Vagina (tissue), 2 donors: ENCODE measurements around the gene CCR6. TPM values are rescaled to one million over a fixed set of nuclear protein-coding genes. Genes with fewer than 3 reads are reported as not detected.
A peak's percentile ranks its signal among the peaks of the same experiment; 100 is the strongest.

Source experiments
- DNase-seq, 2 donors: peaks; one replicate each; pipeline ENCODE4 v3.0.0-alpha.2; 2017; ENCODE audit errors: extremely low spot score in 2 of 2
- H3K27ac ChIP-seq: fragments of 200-600 bp; sonication (generic); one replicate; pipeline ENCODE4 v1.5.1; 2019
- H3K27me3 ChIP-seq: fragments of 200-600 bp; sonication (generic); one replicate; pipeline ENCODE4 v1.5.1; 2019
- H3K36me3 ChIP-seq, 2 donors: fragments of 200-600 bp; sonication (generic); one replicate each; pipeline ENCODE4 v1.5.1; 2017 to 2019
- H3K4me1 ChIP-seq: fragments of 200-600 bp; sonication (generic); one replicate; pipeline ENCODE4 v1.5.1; 2019
- H3K4me3 ChIP-seq, 2 donors: fragments of 200-600 bp; sonication (generic); 1 replicate in 1 of 2; 2 replicates in 1 of 2; pipeline ENCODE4 v1.5.1; 2016 to 2019
- H3K9me3 ChIP-seq: fragments of 200-600 bp; sonication (generic); one replicate; pipeline ENCODE4 v1.5.1; 2019
- POLR2A ChIP-seq, 2 donors: fragments of 450-650 bp; IDR thresholded peaks; one replicate each; pipeline ENCODE4 v1.6.1; 2017; ENCODE audit warnings: antibody characterized with exemption in 2 of 2, mild to moderate bottlenecking in 2 of 2, moderate library complexity in 2 of 2
- POLR2AphosphoS5 ChIP-seq, 2 donors: sonication (generic); formaldehyde crosslinking; IDR thresholded peaks; one replicate each; pipeline ENCODE4 v1.9.0; 2017; ENCODE audit warnings: antibody characterized with exemption in 2 of 2, mild to moderate bottlenecking in 2 of 2, low read depth in 1 of 2; ENCODE audit not compliant: insufficient read depth in 1 of 2
- intact Hi-C: fragments of 100-400 bp; cut with DNase I; formaldehyde crosslinking; loops from one replicate; pipeline ENCODE4 v1.15.1; 2023
- total RNA-seq: library from RNA; depleted of rRNA; stranded (reverse); fragments of >200 nt; gene quantifications from one replicate; pipeline ENCODE4 v1.2.3, GENCODE V29; 2016
- TF ChIP-seq, protein P1 (sequence below), 3 experiments: fragments of 450-650 bp in 2 of 3; fragments of 200-600 bp in 1 of 3; sonication (generic) in 1 of 3; IDR thresholded peaks; one replicate each; pipeline ENCODE4 v1.5.1; 2017 to 2019; ENCODE audit warnings: antibody characterized with exemption in 3 of 3, mild to moderate bottlenecking in 2 of 3, moderate library complexity in 2 of 3

Gene CCR6
- total RNA-seq, 1 donor from 2014 or later, result 1.2 TPM

DNA sequence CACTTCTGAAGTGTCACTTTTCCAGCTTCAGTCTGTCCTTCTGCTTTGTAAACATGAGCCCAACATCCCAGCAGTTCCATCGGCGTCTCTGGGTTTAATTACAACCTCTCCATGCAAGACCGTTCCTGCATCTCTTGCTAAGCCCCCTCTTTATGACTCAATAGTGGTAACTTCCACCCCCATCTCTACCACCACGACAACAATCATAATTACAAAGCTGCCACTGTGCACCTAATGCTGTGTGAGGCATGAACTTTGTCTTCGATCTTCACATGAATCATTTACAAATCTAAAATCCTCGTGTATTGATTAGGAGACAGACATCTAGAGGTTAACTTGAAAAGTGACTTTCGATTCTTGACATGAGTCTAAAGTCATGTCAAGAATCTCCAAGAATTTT lies 4.9 kb upstream of the CCR6 start:
- intact Hi-C loops, result no loop called here

DNA sequence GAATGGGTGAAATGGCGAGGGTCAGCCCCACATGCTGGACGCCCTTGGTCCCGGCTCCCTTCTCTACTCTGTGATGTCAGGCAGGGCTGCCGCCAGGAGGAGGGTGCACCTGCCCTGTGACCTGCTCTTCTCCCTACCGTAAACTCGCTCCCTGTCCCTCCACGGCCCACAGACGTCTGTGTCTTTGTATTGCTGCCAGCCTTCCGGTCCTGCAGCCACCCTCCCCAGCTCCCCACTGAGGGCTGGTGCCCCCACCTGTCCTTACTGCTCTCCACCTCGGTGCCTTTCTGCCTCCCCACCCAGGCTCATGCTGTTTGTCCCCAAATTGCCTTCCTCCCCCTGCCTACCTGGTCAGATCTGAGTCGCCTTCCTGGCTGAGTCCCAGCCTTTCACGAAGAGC lies 4.1 kb upstream of the CCR6 start:
- Histone ChIP-seq H3K4me1 (peaks cover 10% of the 10 kb centered on the region), H3K4me3 (no peak overlapping the region), H3K36me3 (no peaks in the 10 kb centered on the region), H3K9me3 (no peaks in the 10 kb centered on the region), H3K27me3 (no peaks in the 10 kb centered on the region), H3K27ac (no peak overlapping the region)
- intact Hi-C loops, result no loop called here
- no peak for DNase-seq
- TF ChIP-seq POLR2AphosphoS5 (IDR thresholded peaks at IDR 0.05; ENCODE audit: insufficient read depth in 1 of 2, low read depth in 1 of 2) (no peak), POLR2A (IDR thresholded peaks at IDR 0.05) (no peak)
- TF ChIP-seq, protein P1, sequence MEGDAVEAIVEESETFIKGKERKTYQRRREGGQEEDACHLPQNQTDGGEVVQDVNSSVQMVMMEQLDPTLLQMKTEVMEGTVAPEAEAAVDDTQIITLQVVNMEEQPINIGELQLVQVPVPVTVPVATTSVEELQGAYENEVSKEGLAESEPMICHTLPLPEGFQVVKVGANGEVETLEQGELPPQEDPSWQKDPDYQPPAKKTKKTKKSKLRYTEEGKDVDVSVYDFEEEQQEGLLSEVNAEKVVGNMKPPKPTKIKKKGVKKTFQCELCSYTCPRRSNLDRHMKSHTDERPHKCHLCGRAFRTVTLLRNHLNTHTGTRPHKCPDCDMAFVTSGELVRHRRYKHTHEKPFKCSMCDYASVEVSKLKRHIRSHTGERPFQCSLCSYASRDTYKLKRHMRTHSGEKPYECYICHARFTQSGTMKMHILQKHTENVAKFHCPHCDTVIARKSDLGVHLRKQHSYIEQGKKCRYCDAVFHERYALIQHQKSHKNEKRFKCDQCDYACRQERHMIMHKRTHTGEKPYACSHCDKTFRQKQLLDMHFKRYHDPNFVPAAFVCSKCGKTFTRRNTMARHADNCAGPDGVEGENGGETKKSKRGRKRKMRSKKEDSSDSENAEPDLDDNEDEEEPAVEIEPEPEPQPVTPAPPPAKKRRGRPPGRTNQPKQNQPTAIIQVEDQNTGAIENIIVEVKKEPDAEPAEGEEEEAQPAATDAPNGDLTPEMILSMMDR (IDR thresholded peaks at IDR 0.05), result no peak

More for the DNA sequence above, 4.9 kb upstream of the CCR6 start:
- H3K27me3 ChIP-seq, result no peaks in the 10 kb centered on the region
- DNase-seq, result no peak
- no peak overlapping the region for H3K4me3 ChIP-seq
- H3K9me3 ChIP-seq, result no peaks in the 10 kb centered on the region
- no peak for TF ChIP-seq POLR2AphosphoS5 (IDR thresholded peaks at IDR 0.05; ENCODE audit: insufficient read depth in 1 of 2, low read depth in 1 of 2)
- TF ChIP-seq POLR2A (IDR thresholded peaks at IDR 0.05), result no peak
- TF ChIP-seq, protein P1 (IDR thresholded peaks at IDR 0.05), result no peak
- H3K36me3 ChIP-seq, result no peaks in the 10 kb centered on the region
- no peak overlapping the region for H3K27ac ChIP-seq
- peaks cover 10% of the 10 kb centered on the region for H3K4me1 ChIP-seq

DNA sequence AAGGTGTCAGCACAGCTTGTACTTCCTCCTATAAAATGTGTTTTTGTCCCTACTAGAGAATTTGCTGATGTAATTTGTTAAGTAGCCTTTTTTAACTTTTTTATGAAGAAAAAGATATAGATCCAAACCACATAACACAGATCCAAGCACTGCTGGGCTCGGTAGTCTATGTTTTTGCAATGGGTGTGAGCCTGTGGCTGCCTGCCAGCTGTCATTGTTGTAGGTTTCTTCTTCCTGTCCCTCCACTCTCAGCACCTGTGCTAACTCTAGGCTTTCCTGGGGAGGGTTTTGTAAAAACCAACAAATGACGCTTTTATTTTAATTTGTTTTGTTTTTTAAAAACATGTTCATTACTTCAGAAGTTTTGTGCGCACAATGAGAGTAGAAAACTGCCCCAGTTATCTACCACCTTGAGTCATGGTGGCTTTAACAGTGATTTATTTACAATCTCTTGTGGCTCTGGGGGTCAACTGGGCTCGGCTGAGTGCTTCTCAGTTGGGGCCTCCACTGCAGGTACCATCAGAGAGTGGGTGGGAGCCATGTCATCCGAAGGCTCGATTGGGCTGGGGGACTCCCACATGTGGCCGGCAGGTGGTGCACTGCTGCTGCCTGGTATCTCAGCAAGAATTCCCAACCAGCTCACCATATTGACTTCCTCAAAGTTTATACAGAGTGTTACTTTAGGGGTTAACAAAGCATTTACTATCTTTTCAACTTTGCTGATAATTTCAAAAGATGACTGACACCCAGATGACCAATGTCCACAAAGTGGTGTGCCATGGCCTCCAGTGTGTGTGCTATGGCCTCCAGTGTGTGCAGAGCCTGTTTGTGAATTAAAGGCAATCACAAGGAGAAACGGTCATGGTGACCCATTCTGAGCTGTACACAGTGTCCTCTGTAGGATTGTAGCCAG lies 3.0 kb upstream of the CCR6 start:
- Histone ChIP-seq H3K4me3 (no peak overlapping the region), H3K36me3 (no peaks in the 10 kb centered on the region), H3K27me3 (no peaks in the 10 kb centered on the region), H3K4me1 (peaks cover 10% of the 10 kb centered on the region), H3K27ac (no peak overlapping the region), H3K9me3 (no peaks in the 10 kb centered on the region)
- peak in 1 of 2 donors; percentile 56 for DNase-seq
- TF ChIP-seq, protein P1 (IDR thresholded peaks at IDR 0.05), result no peak
- TF ChIP-seq POLR2A (IDR thresholded peaks at IDR 0.05) (no peak), POLR2AphosphoS5 (IDR thresholded peaks at IDR 0.05; ENCODE audit: insufficient read depth in 1 of 2, low read depth in 1 of 2) (no peak)
- intact Hi-C loops, result no loop called here

DNA sequence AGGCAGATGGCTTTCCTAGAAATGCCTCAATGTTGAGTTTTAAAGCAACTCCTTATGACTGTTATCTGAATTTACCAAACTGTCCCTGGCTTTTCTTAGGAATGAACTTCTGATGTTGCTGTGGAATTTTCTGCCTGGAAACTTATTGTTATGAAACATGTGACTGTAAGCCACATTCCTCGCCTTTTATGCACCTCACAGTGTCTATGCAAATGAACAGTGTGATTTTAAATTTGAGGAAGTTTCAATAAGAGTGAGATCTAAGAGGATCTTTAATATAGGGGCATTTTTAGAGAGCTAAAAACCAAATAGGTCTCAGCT lies 2.4 kb upstream of the CCR6 start:
- Histone ChIP-seq H3K4me3 (no peak overlapping the region), H3K9me3 (no peaks in the 10 kb centered on the region), H3K36me3 (no peaks in the 10 kb centered on the region), H3K27ac (peak overlapping the region; percentile 6), H3K4me1 (peaks cover 10% of the 10 kb centered on the region), H3K27me3 (no peaks in the 10 kb centered on the region)
- TF ChIP-seq, protein P1 (IDR thresholded peaks at IDR 0.05), result no peak
- no peak for TF ChIP-seq POLR2A (IDR thresholded peaks at IDR 0.05)
- no peak for DNase-seq
- intact Hi-C loops, result no loop called here

DNA sequence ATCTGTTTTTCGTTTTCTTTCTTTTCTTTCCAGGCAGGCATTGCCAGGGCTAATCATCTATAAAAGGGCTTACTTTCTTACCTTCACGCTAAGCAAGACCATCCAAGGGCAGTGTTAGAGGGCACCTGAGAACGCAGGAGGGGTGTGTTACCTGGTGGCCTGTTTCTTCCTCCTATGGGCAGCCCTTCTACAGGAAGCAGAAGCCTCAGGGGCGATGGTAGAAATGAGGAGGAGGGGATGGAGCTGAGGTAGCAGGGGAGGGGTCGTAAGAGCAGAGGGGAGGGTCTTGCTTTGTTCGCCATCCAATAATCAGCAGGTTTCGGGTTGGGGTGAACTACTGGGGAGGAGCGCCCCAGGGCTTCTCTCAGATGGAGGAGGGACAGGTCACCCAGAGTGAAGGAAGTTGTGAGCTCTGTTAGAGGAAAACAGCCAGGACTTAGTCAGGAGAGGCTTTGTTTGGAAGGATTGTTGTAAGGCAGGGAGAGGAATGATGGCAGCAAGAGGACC lies 1.5 kb upstream of the CCR6 start:
- no peak overlapping the region for H3K27ac ChIP-seq
- H3K4me1 ChIP-seq, result peaks cover 10% of the 10 kb centered on the region
- no peaks in the 10 kb centered on the region for H3K27me3 ChIP-seq
- no peak overlapping the region for H3K4me3 ChIP-seq
- H3K36me3 ChIP-seq, result no peaks in the 10 kb centered on the region
- no peak for TF ChIP-seq POLR2AphosphoS5 (IDR thresholded peaks at IDR 0.05; ENCODE audit: insufficient read depth in 1 of 2, low read depth in 1 of 2)
- TF ChIP-seq, protein P1 (IDR thresholded peaks at IDR 0.05), result no peak
- no peak for TF ChIP-seq POLR2A (IDR thresholded peaks at IDR 0.05)
- no peaks in the 10 kb centered on the region for H3K9me3 ChIP-seq
- intact Hi-C loops, result no loop called here
- peak in 1 of 2 donors; percentile 64 for DNase-seq
